Measurements from ENCODE around the gene SNX21. TPM values are rescaled to one million over a fixed set of nuclear protein-coding genes. Genes with fewer than 3 reads are reported as not detected.

SNX21 gene
- total RNA-seq, 2 experiments from 2014 or later = 0.49 to 0.79 TPM

DNA sequence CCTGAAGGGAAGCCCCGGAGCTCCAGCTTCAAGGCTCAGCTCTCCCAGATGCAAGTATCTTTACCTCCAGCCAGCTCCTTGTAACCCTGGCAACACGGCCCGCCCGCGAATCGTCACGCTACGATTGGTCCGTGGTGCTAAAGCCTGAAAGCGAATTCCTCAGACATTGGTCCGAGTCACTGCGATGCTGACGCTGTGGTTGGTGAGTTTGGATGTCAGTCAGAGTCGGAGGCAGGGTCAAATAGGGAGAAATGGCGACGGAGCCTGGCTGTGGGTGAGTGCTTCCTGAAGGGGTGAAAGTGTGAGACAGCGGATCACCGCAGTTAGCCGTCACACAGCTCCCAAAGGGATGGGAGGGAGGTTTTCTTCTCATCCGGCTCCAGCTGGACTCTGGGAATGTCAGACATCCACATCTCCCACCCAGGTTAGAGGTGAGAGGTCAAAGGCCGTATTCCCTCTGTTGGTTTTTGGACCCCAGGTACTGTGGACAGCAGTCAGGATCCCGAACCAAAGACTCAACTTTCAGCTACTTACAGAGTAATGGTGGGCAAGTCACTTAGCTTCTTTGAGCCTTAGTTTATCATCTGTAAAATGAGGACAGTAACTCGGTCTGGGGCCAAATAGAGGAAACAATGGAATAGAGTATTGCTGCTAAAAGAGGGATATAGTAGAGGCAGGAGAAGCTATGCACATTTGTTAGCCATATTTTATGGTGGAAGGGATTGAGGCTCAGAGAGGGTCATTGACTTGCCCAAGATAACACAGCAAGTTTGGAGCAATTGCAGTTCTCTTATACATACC, 47.6 kb downstream of the SNX21 start, which contains the start of gene ZSWIM1:
ZSWIM1 (plus strand) TSS at position 240 of the 801 bp plus-strand sequence. CDS start 1,366 bp downstream, outside the sequence.
- H4K20me1 ChIP-seq (ENCODE audit: insufficient read depth, low read length) = no peaks in the 10 kb centered on the region
- BruUV-seq (replicated peaks) = TSS peak; percentile 88
- H3K4me3 ChIP-seq (ENCODE audit: low read depth, low read length, poor library complexity, severe bottlenecking) = peak within 1 kb of the TSS; percentile 78
- peak; percentile 99 for DNase-seq (ENCODE audit: low spot score)
- CTCF ChIA-PET (ENCODE audit: unreplicated experiment) = no interaction called here
- H3K4me1 ChIP-seq (ENCODE audit: insufficient read depth, low read length, poor library complexity, severe bottlenecking) = peaks cover 4% of the 10 kb centered on the region
- H3K9me3 ChIP-seq (ENCODE audit: low read length) = no peaks in the 10 kb centered on the region
- peak within 1 kb of the TSS; percentile 85 for H3K4me2 ChIP-seq (ENCODE audit: low read length)
- POLR2A ChIA-PET = interaction anchor here (0.6 to 1.6 kb wide), 14 partner anchors 9 to 68 kb away, joined by 3 to 7 read pairs (median 4); partner anchors contain the start of genes ACOT8, CTSA, NEURL2 and PCIF1
- peaks cover 11% of the 10 kb centered on the region; the same call in 1 of the 2 replicates for H3K79me2 ChIP-seq (ENCODE audit: insufficient read depth, low read depth, low read length)
- intact Hi-C loops (cut with micrococcal nuclease; ENCODE audit: unreplicated experiment) = no loop called here
- no peaks in the 10 kb centered on the region for H3K9me2 ChIP-seq (ENCODE audit: insufficient read depth, low read length)
- H2AFZ ChIP-seq (ENCODE audit: low read length) = peak within 1 kb of the TSS; percentile 66; the same call in 1 of the 2 replicates
- TF ChIP-seq EZH2phosphoT487 (IDR thresholded peaks at IDR 0.05; ENCODE audit: borderline replicate concordance, low read depth, low read length) = no peak
- TF ChIP-seq, protein P1, sequence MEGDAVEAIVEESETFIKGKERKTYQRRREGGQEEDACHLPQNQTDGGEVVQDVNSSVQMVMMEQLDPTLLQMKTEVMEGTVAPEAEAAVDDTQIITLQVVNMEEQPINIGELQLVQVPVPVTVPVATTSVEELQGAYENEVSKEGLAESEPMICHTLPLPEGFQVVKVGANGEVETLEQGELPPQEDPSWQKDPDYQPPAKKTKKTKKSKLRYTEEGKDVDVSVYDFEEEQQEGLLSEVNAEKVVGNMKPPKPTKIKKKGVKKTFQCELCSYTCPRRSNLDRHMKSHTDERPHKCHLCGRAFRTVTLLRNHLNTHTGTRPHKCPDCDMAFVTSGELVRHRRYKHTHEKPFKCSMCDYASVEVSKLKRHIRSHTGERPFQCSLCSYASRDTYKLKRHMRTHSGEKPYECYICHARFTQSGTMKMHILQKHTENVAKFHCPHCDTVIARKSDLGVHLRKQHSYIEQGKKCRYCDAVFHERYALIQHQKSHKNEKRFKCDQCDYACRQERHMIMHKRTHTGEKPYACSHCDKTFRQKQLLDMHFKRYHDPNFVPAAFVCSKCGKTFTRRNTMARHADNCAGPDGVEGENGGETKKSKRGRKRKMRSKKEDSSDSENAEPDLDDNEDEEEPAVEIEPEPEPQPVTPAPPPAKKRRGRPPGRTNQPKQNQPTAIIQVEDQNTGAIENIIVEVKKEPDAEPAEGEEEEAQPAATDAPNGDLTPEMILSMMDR (conservative IDR thresholded peaks at IDR 0.05; ENCODE audit: low read length) = no peak
- H3K27ac ChIP-seq (ENCODE audit: low read depth, low read length, poor library complexity, severe bottlenecking) = peak within 1 kb of the TSS; percentile 24
- peaks cover 24% of the 10 kb centered on the region for H3K36me3 ChIP-seq (ENCODE audit: insufficient read depth, low read length)

DNA sequence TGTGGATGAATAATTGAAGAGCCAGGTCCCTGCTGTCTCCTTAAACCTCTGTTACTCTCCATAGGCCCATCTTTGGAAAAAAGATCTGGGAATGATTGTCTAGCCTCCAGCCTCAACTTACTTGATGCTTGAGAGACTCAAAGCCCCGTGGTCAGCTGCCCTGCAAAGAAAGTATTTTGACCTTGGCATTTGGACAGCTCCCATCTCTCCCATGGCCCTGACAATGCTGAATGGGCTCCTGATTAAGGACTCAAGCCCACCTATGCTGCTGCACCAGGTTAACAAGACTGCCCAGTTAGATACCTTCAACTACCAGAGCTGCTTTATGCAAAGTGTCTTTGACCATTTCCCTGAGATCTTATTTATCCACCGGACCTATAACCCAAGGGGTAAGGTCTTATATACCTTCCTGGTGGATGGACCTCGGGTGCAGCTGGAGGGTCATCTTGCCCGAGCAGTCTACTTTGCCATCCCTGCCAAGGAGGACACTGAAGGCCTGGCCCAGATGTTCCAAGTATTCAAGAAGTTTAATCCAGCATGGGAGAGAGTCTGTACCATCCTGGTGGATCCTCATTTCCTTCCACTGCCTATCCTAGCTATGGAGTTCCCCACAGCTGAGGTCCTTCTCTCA, 49.0 kb downstream of the SNX21 start:
- Histone ChIP-seq H3K36me3 (ENCODE audit: insufficient read depth, low read length) (peaks cover 24% of the 10 kb centered on the region), H3K9me2 (ENCODE audit: insufficient read depth, low read length) (no peaks in the 10 kb centered on the region), H3K79me2 (ENCODE audit: insufficient read depth, low read depth, low read length) (peaks cover 11% of the 10 kb centered on the region; the same call in 1 of the 2 replicates), H3K4me2 (ENCODE audit: low read length) (no peak overlapping the region), H2AFZ (ENCODE audit: low read length) (no peak overlapping the region), H3K4me1 (ENCODE audit: insufficient read depth, low read length, poor library complexity, severe bottlenecking) (peaks cover 4% of the 10 kb centered on the region), H3K27ac (ENCODE audit: low read depth, low read length, poor library complexity, severe bottlenecking) (no peak overlapping the region), H4K20me1 (ENCODE audit: insufficient read depth, low read length) (no peaks in the 10 kb centered on the region), H3K4me3 (ENCODE audit: low read depth, low read length, poor library complexity, severe bottlenecking) (no peak overlapping the region), H3K9me3 (ENCODE audit: low read length) (no peaks in the 10 kb centered on the region)
- CTCF ChIA-PET (ENCODE audit: unreplicated experiment) = no interaction called here
- DNase-seq (ENCODE audit: low spot score) = no peak
- no TSS peak for BruUV-seq (replicated peaks)
- intact Hi-C loops (cut with micrococcal nuclease; ENCODE audit: unreplicated experiment) = no loop called here
- no peak for TF ChIP-seq EZH2phosphoT487 (IDR thresholded peaks at IDR 0.05; ENCODE audit: borderline replicate concordance, low read depth, low read length)
- TF ChIP-seq, protein P1 (conservative IDR thresholded peaks at IDR 0.05; ENCODE audit: low read length) = no peak
- POLR2A ChIA-PET = interaction anchor here (1.0 to 1.6 kb wide), 3 partner anchors 9 to 27 kb away, joined by 3 to 4 read pairs (median 3); partner anchors contain the start of genes ACOT8, CTSA, NEURL2 and ZSWIM3

All from OCI-LY7 (cell line).